NT2/D1 (cell line): Measurements from ENCODE around the gene SEL1L3.

Experiments used
- SUZ12 ChIP-seq: IDR thresholded peaks from 2 replicates; pipeline ENCODE4 v1.6.1; 2011; ENCODE audit not compliant: insufficient read length, insufficient read depth; ENCODE audit errors: extremely low read depth
- YY1 ChIP-seq: IDR thresholded peaks from 2 replicates; pipeline ENCODE4 v1.6.1; 2011; ENCODE audit not compliant: insufficient read length, insufficient read depth
- ZNF274 ChIP-seq: IDR thresholded peaks from 2 replicates; pipeline ENCODE4 v1.6.1; 2011; ENCODE audit warnings: mild to moderate bottlenecking, low read depth, low read length

- TF ChIP-seq SUZ12 (no peak), YY1 (no peak), ZNF274 (no peak)
Observed at GRCh38 chr4:25826074-25826752, 36.6 kb downstream of the SEL1L3 start.
